ENCODE data around the gene DUSP22. TPM values are rescaled to one million over a fixed set of nuclear protein-coding genes. Genes with fewer than 3 reads are reported as not detected.

The DUSP22 gene
- total RNA-seq, 1 experiment from 2014 or later: 34.8 TPM

- no peaks in the 10 kb centered on the region for H3K4me1 ChIP-seq (ENCODE audit: control insufficient read depth, insufficient read depth, low read length)
- H3K36me3 ChIP-seq (ENCODE audit: control insufficient read depth, insufficient read depth, low read length): no peaks in the 10 kb centered on the region
- no peak for ATAC-seq
- intact Hi-C loops (cut with micrococcal nuclease; ENCODE audit: unreplicated experiment): no loop called here
- CTCF ChIA-PET: interaction anchor here (0.5 kb wide), 1 partner anchor 37 kb away, joined by 7 read pairs; no protein-coding TSS in a partner anchor
- H3K27ac ChIP-seq (ENCODE audit: low read length): no peak overlapping the region
- TF ChIP-seq POLR2AphosphoS5 (IDR thresholded peaks at IDR 0.05; ENCODE audit: low read depth, low read length) (no peak), SIN3A (IDR thresholded peaks at IDR 0.05; ENCODE audit: borderline replicate concordance, insufficient read depth, low read depth, low read length) (no peak), CTCF (IDR thresholded peaks at IDR 0.05) (no peak)
- TF ChIP-seq, protein P1, sequence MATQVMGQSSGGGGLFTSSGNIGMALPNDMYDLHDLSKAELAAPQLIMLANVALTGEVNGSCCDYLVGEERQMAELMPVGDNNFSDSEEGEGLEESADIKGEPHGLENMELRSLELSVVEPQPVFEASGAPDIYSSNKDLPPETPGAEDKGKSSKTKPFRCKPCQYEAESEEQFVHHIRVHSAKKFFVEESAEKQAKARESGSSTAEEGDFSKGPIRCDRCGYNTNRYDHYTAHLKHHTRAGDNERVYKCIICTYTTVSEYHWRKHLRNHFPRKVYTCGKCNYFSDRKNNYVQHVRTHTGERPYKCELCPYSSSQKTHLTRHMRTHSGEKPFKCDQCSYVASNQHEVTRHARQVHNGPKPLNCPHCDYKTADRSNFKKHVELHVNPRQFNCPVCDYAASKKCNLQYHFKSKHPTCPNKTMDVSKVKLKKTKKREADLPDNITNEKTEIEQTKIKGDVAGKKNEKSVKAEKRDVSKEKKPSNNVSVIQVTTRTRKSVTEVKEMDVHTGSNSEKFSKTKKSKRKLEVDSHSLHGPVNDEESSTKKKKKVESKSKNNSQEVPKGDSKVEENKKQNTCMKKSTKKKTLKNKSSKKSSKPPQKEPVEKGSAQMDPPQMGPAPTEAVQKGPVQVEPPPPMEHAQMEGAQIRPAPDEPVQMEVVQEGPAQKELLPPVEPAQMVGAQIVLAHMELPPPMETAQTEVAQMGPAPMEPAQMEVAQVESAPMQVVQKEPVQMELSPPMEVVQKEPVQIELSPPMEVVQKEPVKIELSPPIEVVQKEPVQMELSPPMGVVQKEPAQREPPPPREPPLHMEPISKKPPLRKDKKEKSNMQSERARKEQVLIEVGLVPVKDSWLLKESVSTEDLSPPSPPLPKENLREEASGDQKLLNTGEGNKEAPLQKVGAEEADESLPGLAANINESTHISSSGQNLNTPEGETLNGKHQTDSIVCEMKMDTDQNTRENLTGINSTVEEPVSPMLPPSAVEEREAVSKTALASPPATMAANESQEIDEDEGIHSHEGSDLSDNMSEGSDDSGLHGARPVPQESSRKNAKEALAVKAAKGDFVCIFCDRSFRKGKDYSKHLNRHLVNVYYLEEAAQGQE (IDR thresholded peaks at IDR 0.05; ENCODE audit: insufficient read depth in 1 of 2, low read depth in 2 of 2, low read length in 1 of 2): no peak
- POLR2A ChIA-PET: no interaction called here
- no peak for DNase-seq (ENCODE audit: low read depth, low spot score)
- in situ Hi-C loops (cut with HindIII; ENCODE audit: low pct_unique_long_range_greater_than_20kb, low sequenced_read_pairs): no loop called here
- H3K9me3 ChIP-seq (ENCODE audit: control insufficient read depth, insufficient read depth, low read depth, low read length): no peaks in the 10 kb centered on the region
- no peak overlapping the region for H3K4me3 ChIP-seq (ENCODE audit: low read depth in 2 of 2, low read length in 2 of 2)
- no peaks in the 10 kb centered on the region for H3K27me3 ChIP-seq (ENCODE audit: control insufficient read depth, insufficient read depth, low read length)
- BruUV-seq (replicated peaks): no TSS peak
Observed at GRCh38 chr6:326896-327537, 34.7 kb downstream of the DUSP22 start.

- intact Hi-C loops (cut with micrococcal nuclease; ENCODE audit: unreplicated experiment) (no loop called here), in situ Hi-C loops (cut with HindIII; ENCODE audit: low pct_unique_long_range_greater_than_20kb, low sequenced_read_pairs) (no loop called here)
- BruUV-seq (replicated peaks): no TSS peak
- Histone ChIP-seq H3K27me3 (ENCODE audit: control insufficient read depth, insufficient read depth, low read length) (no peaks in the 10 kb centered on the region), H3K36me3 (ENCODE audit: control insufficient read depth, insufficient read depth, low read length) (no peaks in the 10 kb centered on the region), H3K9me3 (ENCODE audit: control insufficient read depth, insufficient read depth, low read depth, low read length) (no peaks in the 10 kb centered on the region), H3K4me1 (ENCODE audit: control insufficient read depth, insufficient read depth, low read length) (no peaks in the 10 kb centered on the region), H3K27ac (ENCODE audit: low read length) (no peak overlapping the region), H3K4me3 (ENCODE audit: low read depth in 2 of 2, low read length in 2 of 2) (no peak overlapping the region)
- ATAC-seq: no peak; the same call in 1 of the 2 replicates
- CTCF ChIA-PET: no interaction called here
- POLR2A ChIA-PET: no interaction called here
- DNase-seq (ENCODE audit: low read depth, low spot score): no peak
- TF ChIP-seq POLR2AphosphoS5 (IDR thresholded peaks at IDR 0.05; ENCODE audit: low read depth, low read length): no peak
- no peak for TF ChIP-seq TCF7L2 (IDR thresholded peaks at IDR 0.05; ENCODE audit: low read depth, low read length)
- TF ChIP-seq, protein P1 (IDR thresholded peaks at IDR 0.05; ENCODE audit: insufficient read depth in 1 of 2, low read depth in 2 of 2, low read length in 1 of 2): no peak
- no peak for TF ChIP-seq CTCF (IDR thresholded peaks at IDR 0.05)
- no peak for TF ChIP-seq SIN3A (IDR thresholded peaks at IDR 0.05; ENCODE audit: borderline replicate concordance, insufficient read depth, low read depth, low read length)
Observed at GRCh38 chr6:327538-328116, 35.3 kb downstream of the DUSP22 start.
